ENCODE measurements around the gene KLC1. TPM values are rescaled to one million over a fixed set of nuclear protein-coding genes. Genes with fewer than 3 reads are reported as not detected.

The KLC1 gene
- total and polyA plus RNA-seq, 2 of the 8 experiments (the other 6 are each of a cell fraction or from before 2014, with no cell fraction given): 84.6 to 134 TPM

DNA sequence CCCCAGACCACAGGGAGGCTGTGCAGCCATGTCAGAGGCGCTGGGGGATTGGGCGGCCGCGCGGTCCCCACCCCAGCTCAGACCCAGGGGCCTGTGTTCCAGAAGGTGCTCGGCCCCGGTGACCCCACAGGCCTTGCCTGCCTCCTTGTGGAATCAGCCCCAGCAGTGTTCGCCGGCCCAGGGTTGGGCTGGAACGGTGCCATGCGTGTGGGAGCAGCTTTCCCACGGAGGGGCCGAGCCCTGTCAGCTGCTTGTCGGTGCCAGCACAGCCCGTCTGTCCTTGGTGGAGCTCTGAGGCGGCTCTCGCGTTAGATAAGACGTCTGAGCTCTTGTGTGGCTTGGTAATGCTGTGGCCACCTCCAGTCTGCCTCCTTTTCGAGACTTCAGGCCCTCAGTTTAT is 95.1 kb downstream of the KLC1 start (continued):
- TF ChIP-seq, protein P1, sequence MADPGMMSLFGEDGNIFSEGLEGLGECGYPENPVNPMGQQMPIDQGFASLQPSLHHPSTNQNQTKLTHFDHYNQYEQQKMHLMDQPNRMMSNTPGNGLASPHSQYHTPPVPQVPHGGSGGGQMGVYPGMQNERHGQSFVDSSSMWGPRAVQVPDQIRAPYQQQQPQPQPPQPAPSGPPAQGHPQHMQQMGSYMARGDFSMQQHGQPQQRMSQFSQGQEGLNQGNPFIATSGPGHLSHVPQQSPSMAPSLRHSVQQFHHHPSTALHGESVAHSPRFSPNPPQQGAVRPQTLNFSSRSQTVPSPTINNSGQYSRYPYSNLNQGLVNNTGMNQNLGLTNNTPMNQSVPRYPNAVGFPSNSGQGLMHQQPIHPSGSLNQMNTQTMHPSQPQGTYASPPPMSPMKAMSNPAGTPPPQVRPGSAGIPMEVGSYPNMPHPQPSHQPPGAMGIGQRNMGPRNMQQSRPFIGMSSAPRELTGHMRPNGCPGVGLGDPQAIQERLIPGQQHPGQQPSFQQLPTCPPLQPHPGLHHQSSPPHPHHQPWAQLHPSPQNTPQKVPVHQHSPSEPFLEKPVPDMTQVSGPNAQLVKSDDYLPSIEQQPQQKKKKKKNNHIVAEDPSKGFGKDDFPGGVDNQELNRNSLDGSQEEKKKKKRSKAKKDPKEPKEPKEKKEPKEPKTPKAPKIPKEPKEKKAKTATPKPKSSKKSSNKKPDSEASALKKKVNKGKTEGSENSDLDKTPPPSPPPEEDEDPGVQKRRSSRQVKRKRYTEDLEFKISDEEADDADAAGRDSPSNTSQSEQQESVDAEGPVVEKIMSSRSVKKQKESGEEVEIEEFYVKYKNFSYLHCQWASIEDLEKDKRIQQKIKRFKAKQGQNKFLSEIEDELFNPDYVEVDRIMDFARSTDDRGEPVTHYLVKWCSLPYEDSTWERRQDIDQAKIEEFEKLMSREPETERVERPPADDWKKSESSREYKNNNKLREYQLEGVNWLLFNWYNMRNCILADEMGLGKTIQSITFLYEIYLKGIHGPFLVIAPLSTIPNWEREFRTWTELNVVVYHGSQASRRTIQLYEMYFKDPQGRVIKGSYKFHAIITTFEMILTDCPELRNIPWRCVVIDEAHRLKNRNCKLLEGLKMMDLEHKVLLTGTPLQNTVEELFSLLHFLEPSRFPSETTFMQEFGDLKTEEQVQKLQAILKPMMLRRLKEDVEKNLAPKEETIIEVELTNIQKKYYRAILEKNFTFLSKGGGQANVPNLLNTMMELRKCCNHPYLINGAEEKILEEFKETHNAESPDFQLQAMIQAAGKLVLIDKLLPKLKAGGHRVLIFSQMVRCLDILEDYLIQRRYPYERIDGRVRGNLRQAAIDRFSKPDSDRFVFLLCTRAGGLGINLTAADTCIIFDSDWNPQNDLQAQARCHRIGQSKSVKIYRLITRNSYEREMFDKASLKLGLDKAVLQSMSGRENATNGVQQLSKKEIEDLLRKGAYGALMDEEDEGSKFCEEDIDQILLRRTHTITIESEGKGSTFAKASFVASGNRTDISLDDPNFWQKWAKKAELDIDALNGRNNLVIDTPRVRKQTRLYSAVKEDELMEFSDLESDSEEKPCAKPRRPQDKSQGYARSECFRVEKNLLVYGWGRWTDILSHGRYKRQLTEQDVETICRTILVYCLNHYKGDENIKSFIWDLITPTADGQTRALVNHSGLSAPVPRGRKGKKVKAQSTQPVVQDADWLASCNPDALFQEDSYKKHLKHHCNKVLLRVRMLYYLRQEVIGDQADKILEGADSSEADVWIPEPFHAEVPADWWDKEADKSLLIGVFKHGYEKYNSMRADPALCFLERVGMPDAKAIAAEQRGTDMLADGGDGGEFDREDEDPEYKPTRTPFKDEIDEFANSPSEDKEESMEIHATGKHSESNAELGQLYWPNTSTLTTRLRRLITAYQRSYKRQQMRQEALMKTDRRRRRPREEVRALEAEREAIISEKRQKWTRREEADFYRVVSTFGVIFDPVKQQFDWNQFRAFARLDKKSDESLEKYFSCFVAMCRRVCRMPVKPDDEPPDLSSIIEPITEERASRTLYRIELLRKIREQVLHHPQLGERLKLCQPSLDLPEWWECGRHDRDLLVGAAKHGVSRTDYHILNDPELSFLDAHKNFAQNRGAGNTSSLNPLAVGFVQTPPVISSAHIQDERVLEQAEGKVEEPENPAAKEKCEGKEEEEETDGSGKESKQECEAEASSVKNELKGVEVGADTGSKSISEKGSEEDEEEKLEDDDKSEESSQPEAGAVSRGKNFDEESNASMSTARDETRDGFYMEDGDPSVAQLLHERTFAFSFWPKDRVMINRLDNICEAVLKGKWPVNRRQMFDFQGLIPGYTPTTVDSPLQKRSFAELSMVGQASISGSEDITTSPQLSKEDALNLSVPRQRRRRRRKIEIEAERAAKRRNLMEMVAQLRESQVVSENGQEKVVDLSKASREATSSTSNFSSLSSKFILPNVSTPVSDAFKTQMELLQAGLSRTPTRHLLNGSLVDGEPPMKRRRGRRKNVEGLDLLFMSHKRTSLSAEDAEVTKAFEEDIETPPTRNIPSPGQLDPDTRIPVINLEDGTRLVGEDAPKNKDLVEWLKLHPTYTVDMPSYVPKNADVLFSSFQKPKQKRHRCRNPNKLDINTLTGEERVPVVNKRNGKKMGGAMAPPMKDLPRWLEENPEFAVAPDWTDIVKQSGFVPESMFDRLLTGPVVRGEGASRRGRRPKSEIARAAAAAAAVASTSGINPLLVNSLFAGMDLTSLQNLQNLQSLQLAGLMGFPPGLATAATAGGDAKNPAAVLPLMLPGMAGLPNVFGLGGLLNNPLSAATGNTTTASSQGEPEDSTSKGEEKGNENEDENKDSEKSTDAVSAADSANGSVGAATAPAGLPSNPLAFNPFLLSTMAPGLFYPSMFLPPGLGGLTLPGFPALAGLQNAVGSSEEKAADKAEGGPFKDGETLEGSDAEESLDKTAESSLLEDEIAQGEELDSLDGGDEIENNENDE (IDR thresholded peaks at IDR 0.05; ENCODE audit: insufficient replicate concordance, low read length): no peak
- TF ChIP-seq EP300 (IDR thresholded peaks at IDR 0.05; ENCODE audit: borderline replicate concordance in 1 of 2, low read depth in 2 of 2, low read length in 2 of 2) (no peak), SRF (IDR thresholded peaks at IDR 0.05; ENCODE audit: low read depth, low read length) (no peak)
- TF ChIP-seq, protein P2, sequence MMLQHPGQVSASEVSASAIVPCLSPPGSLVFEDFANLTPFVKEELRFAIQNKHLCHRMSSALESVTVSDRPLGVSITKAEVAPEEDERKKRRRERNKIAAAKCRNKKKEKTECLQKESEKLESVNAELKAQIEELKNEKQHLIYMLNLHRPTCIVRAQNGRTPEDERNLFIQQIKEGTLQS (IDR thresholded peaks at IDR 0.05; ENCODE audit: insufficient read depth, low read depth, low read length): no peak
